IPS-15b (cell line): Measurements from ENCODE around the gene ETS1.
A peak's percentile ranks its signal among the peaks of the same experiment; 100 is the strongest.

Source experiments
- H3K27me3 ChIP-seq: one replicate; pipeline ENCODE4 v1.6.1; 2013; ENCODE audit warnings: low read length; ENCODE audit not compliant: control insufficient read depth, insufficient read depth
- H3K36me3 ChIP-seq: one replicate; pipeline ENCODE4 v1.6.1; 2013; ENCODE audit warnings: low read length; ENCODE audit not compliant: control insufficient read depth, insufficient read depth
- H3K4me1 ChIP-seq: one replicate; pipeline ENCODE4 v1.6.1; 2013; ENCODE audit warnings: mild to moderate bottlenecking, low read length; ENCODE audit not compliant: control insufficient read depth, insufficient read depth
- H3K4me3 ChIP-seq: one replicate; pipeline ENCODE4 v1.5.1; 2013; ENCODE audit warnings: low read depth, low read length
- H3K9ac ChIP-seq: one replicate; pipeline ENCODE4 v1.6.1; 2013; ENCODE audit warnings: low read depth, mild to moderate bottlenecking, low read length
- H3K9me3 ChIP-seq: one replicate; pipeline ENCODE4 v1.6.1; 2013; ENCODE audit warnings: mild to moderate bottlenecking, low read length; ENCODE audit not compliant: control insufficient read depth, insufficient read depth

The ETS1 gene

GRCh38 chr11:128587415-128587814 lies at the start of gene ETS1:
ETS1 (minus strand) TSS chr11:128587558; CDS start chr11:128573130, 14,428 bp downstream.
- H3K4me3 ChIP-seq: peak within 1 kb of the TSS; percentile 60
- no peaks in the 10 kb centered on the region for H3K9me3 ChIP-seq
- no peaks in the 10 kb centered on the region for H3K27me3 ChIP-seq
- peak within 1 kb of the TSS; percentile 30 for H3K9ac ChIP-seq
- no peaks in the 10 kb centered on the region for H3K36me3 ChIP-seq
- H3K4me1 ChIP-seq: peaks cover 20% of the 10 kb centered on the region

- Histone ChIP-seq H3K4me1 (no peaks in the 10 kb centered on the region), H3K4me3 (no peak overlapping the region), H3K9ac (no peak overlapping the region), H3K36me3 (no peaks in the 10 kb centered on the region), H3K27me3 (peaks cover 3% of the 10 kb centered on the region), H3K9me3 (no peaks in the 10 kb centered on the region)
Measured at GRCh38 chr11:128634395-128634794, 47.0 kb upstream of the ETS1 start.

- no peaks in the 10 kb centered on the region for H3K4me1 ChIP-seq
- no peaks in the 10 kb centered on the region for H3K9me3 ChIP-seq
- no peak overlapping the region for H3K4me3 ChIP-seq
- peaks cover 7% of the 10 kb centered on the region for H3K27me3 ChIP-seq
- H3K9ac ChIP-seq: no peak overlapping the region
- H3K36me3 ChIP-seq: no peaks in the 10 kb centered on the region
Measured at GRCh38 chr11:128633384-128633965, 46.1 kb upstream of the ETS1 start.

- no peak overlapping the region for H3K9ac ChIP-seq
- H3K27me3 ChIP-seq: peaks cover 7% of the 10 kb centered on the region
- H3K4me3 ChIP-seq: no peak overlapping the region
- H3K36me3 ChIP-seq: no peaks in the 10 kb centered on the region
- H3K9me3 ChIP-seq: no peaks in the 10 kb centered on the region
- H3K4me1 ChIP-seq: no peaks in the 10 kb centered on the region
Measured at GRCh38 chr11:128632141-128632791, 44.9 kb upstream of the ETS1 start.

GRCh38 chr11:128630367-128631230 lies 43.2 kb upstream of the ETS1 start:
- Histone ChIP-seq H3K4me1 (no peaks in the 10 kb centered on the region), H3K4me3 (no peak overlapping the region), H3K36me3 (no peaks in the 10 kb centered on the region), H3K9ac (no peak overlapping the region), H3K27me3 (peaks cover 9% of the 10 kb centered on the region), H3K9me3 (no peaks in the 10 kb centered on the region)

- no peak overlapping the region for H3K4me3 ChIP-seq
- H3K36me3 ChIP-seq: no peaks in the 10 kb centered on the region
- H3K27me3 ChIP-seq: peaks cover 12% of the 10 kb centered on the region
- peaks cover 6% of the 10 kb centered on the region for H3K4me1 ChIP-seq
- no peak overlapping the region for H3K9ac ChIP-seq
- no peaks in the 10 kb centered on the region for H3K9me3 ChIP-seq
Measured at GRCh38 chr11:128629516-128630106, 42.3 kb upstream of the ETS1 start.

GRCh38 chr11:128628686-128629085 lies 41.3 kb upstream of the ETS1 start:
- Histone ChIP-seq H3K9me3 (no peaks in the 10 kb centered on the region), H3K4me3 (no peak overlapping the region), H3K27me3 (peaks cover 12% of the 10 kb centered on the region), H3K36me3 (no peaks in the 10 kb centered on the region), H3K4me1 (peaks cover 6% of the 10 kb centered on the region), H3K9ac (no peak overlapping the region)

- Histone ChIP-seq H3K27me3 (peaks cover 12% of the 10 kb centered on the region), H3K9ac (no peak overlapping the region), H3K4me1 (peaks cover 6% of the 10 kb centered on the region), H3K9me3 (no peaks in the 10 kb centered on the region), H3K36me3 (no peaks in the 10 kb centered on the region), H3K4me3 (no peak overlapping the region)
Measured at GRCh38 chr11:128628325-128628673, 40.9 kb upstream of the ETS1 start.

GRCh38 chr11:128627666-128628324 lies 40.4 kb upstream of the ETS1 start:
- Histone ChIP-seq H3K4me1 (peaks cover 6% of the 10 kb centered on the region), H3K27me3 (peaks cover 14% of the 10 kb centered on the region), H3K9ac (no peak overlapping the region), H3K9me3 (no peaks in the 10 kb centered on the region), H3K36me3 (no peaks in the 10 kb centered on the region), H3K4me3 (no peak overlapping the region)

- peaks cover 21% of the 10 kb centered on the region for H3K27me3 ChIP-seq
- H3K4me3 ChIP-seq: no peak overlapping the region
- H3K9me3 ChIP-seq: no peaks in the 10 kb centered on the region
- H3K4me1 ChIP-seq: peaks cover 6% of the 10 kb centered on the region
- H3K36me3 ChIP-seq: no peaks in the 10 kb centered on the region
- H3K9ac ChIP-seq: no peak overlapping the region
Measured at GRCh38 chr11:128626913-128627665, 39.7 kb upstream of the ETS1 start.

GRCh38 chr11:128625746-128626145 lies 38.4 kb upstream of the ETS1 start:
- H3K9ac ChIP-seq: no peak overlapping the region
- no peak overlapping the region for H3K4me3 ChIP-seq
- H3K36me3 ChIP-seq: no peaks in the 10 kb centered on the region
- peaks cover 24% of the 10 kb centered on the region for H3K27me3 ChIP-seq
- peaks cover 6% of the 10 kb centered on the region for H3K4me1 ChIP-seq
- H3K9me3 ChIP-seq: no peaks in the 10 kb centered on the region
